HCT116 (cell line): Measurements from ENCODE around the gene TM9SF2. TPM values are rescaled to one million over a fixed set of nuclear protein-coding genes. Genes with fewer than 3 reads are reported as not detected.

ENCODE experiments used
- ATAC-seq: fragments of 200-7000 bp; cut with Tn5 transposase; 2 replicates; pipeline ENCODE4 v1.9.1; 2020; ENCODE audit warnings: mild to moderate bottlenecking, moderate library complexity
- BruUV-seq: library from RNA; stranded (reverse); fragments of 400-500 nt; replicated peaks from 2 replicates; lab custom pipeline; 2021; lab: Mats Ljungman, UMichigan
- CTCF ChIA-PET: fragments of 300-600 bp; sonication (Branson Sonifier 250); formaldehyde crosslinking; loops from one replicate; lab custom pipeline; 2021; ENCODE audit warnings: antibody characterized with exemption; lab: Charles Lee
- POLR2A ChIA-PET: fragments of 300-600, 350-600 bp; sonication (Branson Sonifier 250); formaldehyde crosslinking; loops from one replicate; lab custom pipeline; 2021; ENCODE audit warnings: antibody characterized with exemption; lab: Charles Lee
- RAD21 ChIA-PET, 2 experiments: fragments of 300-600 bp; sonication (Branson Sonifier 250); formaldehyde crosslinking; loops; one replicate each; lab custom pipeline; 2023; ENCODE audit warnings: low total read pairs in 2 of 2; ENCODE audit not compliant: uncharacterized antibody in 2 of 2, unreplicated experiment in 2 of 2, low non-redundant PET in 1 of 2; lab: Charles Lee
- DNase-seq: peaks from one replicate; pipeline ENCODE4 v3.0.0-alpha.2; 2010; ENCODE audit warnings: low read depth, low spot score
- H2AFZ ChIP-seq: fragments of 200-600 bp; shearing (Covaris generic), sonication (generic); 2 replicates; pipeline ENCODE4 v1.6.1; 2017; ENCODE audit warnings: low read depth, mixed run types, mixed read lengths, antibody characterized with exemption, low read length; ENCODE audit not compliant: poor library complexity, severe bottlenecking
- H3K27ac ChIP-seq: 2 replicates; pipeline ENCODE4 v1.5.1; 2012; ENCODE audit warnings: low read depth, low read length
- H3K27me3 ChIP-seq: fragments of 200-600 bp; sonication (generic); 2 replicates; pipeline ENCODE4 v1.6.1; 2016; ENCODE audit warnings: mixed run types, low read length, mixed read lengths; ENCODE audit not compliant: insufficient read depth
- H3K36me3 ChIP-seq, 2 experiments: fragments of 200-500 bp in 1 of 2; fragments of 200-600 bp in 1 of 2; sonication (Bioruptor generic) in 1 of 2; sonication (generic) in 1 of 2; 2 replicates each; pipeline versions ENCODE4 v1.5.1 to v1.6.1; 2014 to 2016; ENCODE audit warnings: low read length in 2 of 2, inconsistent platforms in 1 of 2, mixed read lengths in 1 of 2, mixed run types in 1 of 2; ENCODE audit not compliant: insufficient read depth in 2 of 2, control insufficient read depth in 1 of 2
- H3K4me1 ChIP-seq, 2 experiments: fragments of 200-600 bp in 1 of 2; sonication (generic) in 1 of 2; 2 replicates each; pipeline versions ENCODE4 v1.5.1 to v1.6.1; 2012 to 2017; ENCODE audit warnings: low read length in 2 of 2, inconsistent platforms in 1 of 2, mild to moderate bottlenecking in 1 of 2, mixed read lengths in 1 of 2, mixed run types in 1 of 2, moderate library complexity in 1 of 2; ENCODE audit not compliant: insufficient read depth in 2 of 2, control insufficient read depth in 1 of 2
- H3K4me2 ChIP-seq: fragments of 200-600 bp; sonication (generic); 2 replicates; pipeline ENCODE4 v1.6.1; 2017; ENCODE audit warnings: mixed run types, low read length, mixed read lengths
- H3K4me3 ChIP-seq, 2 experiments: fragments of 200-600 bp in 1 of 2; sonication (generic) in 1 of 2; replicated peaks in 1 of 2; 2 replicates each; pipeline ENCODE4 v1.5.1; 2011 to 2016; ENCODE audit warnings: low read length in 2 of 2, control low read depth in 1 of 2, low read depth in 1 of 2, mild to moderate bottlenecking in 1 of 2, mixed read lengths in 1 of 2, mixed run types in 1 of 2
- H3K79me2 ChIP-seq: fragments of 200-600 bp; sonication (generic); 2 replicates; pipeline ENCODE4 v1.6.1; 2017; ENCODE audit warnings: mild to moderate bottlenecking, mixed run types, low read length, moderate library complexity, mixed read lengths; ENCODE audit not compliant: insufficient read depth
- H3K9ac ChIP-seq: fragments of 200-600 bp; sonication (generic); 2 replicates; pipeline ENCODE4 v1.6.1; 2016; ENCODE audit warnings: low read length, mixed read lengths
- H3K9me2 ChIP-seq: fragments of 200-600 bp; sonication (generic), shearing (Covaris generic); 2 replicates; pipeline ENCODE4 v1.6.1; 2017; ENCODE audit warnings: mixed run types, mild to moderate bottlenecking, moderate library complexity; ENCODE audit not compliant: insufficient read depth
- H3K9me3 ChIP-seq, 2 experiments: fragments of 200-500 bp in 1 of 2; fragments of 200-600 bp in 1 of 2; sonication (Bioruptor generic) in 1 of 2; sonication (generic) in 1 of 2; 2 replicates each; pipeline ENCODE4 v1.6.1; 2014 to 2017; ENCODE audit warnings: low read length in 2 of 2, mixed read lengths in 2 of 2, inconsistent platforms in 1 of 2, low read depth in 1 of 2, mild to moderate bottlenecking in 1 of 2, mixed run types in 1 of 2, moderate library complexity in 1 of 2; ENCODE audit not compliant: control insufficient read depth in 1 of 2, insufficient read depth in 1 of 2
- H4K20me1 ChIP-seq: fragments of 200-600 bp; sonication (generic), shearing (Covaris generic); 2 replicates; pipeline ENCODE4 v1.6.1; 2017; ENCODE audit warnings: mixed run types, mild to moderate bottlenecking, moderate library complexity; ENCODE audit not compliant: insufficient read depth
- CBX3 ChIP-seq: IDR thresholded peaks from 2 replicates; pipeline ENCODE4 v1.6.1; 2012; ENCODE audit warnings: low read depth
- EGR1 ChIP-seq: IDR thresholded peaks from 2 replicates; pipeline ENCODE4 v1.6.1; 2012; ENCODE audit warnings: low read depth
- EZH2 ChIP-seq: fragments of 200-600 bp; sonication (generic); IDR thresholded peaks from 2 replicates; pipeline ENCODE4 v1.6.1; 2017; ENCODE audit warnings: antibody characterized with exemption, mixed run types
- FOSL1 ChIP-seq: IDR thresholded peaks from 2 replicates; pipeline ENCODE4 v1.6.1; 2012; ENCODE audit warnings: low read depth
- JUND ChIP-seq: IDR thresholded peaks from 2 replicates; pipeline ENCODE4 v1.6.1; 2012
- POLR2A ChIP-seq: IDR thresholded peaks from 2 replicates; pipeline ENCODE4 v1.7.0; 2011; ENCODE audit warnings: borderline replicate concordance; ENCODE audit not compliant: insufficient read depth, insufficient read length; ENCODE audit errors: extremely low read depth
- POLR2AphosphoS5 ChIP-seq: IDR thresholded peaks from 2 replicates; pipeline ENCODE4 v1.6.1; 2011; ENCODE audit warnings: mild to moderate bottlenecking, low read depth, low read length, moderate library complexity
- RAD21 ChIP-seq: IDR thresholded peaks from 2 replicates; pipeline ENCODE4 v1.6.1; 2012; ENCODE audit warnings: low read depth, mild to moderate bottlenecking
- SP1 ChIP-seq: IDR thresholded peaks from 2 replicates; pipeline ENCODE4 v1.6.1; 2012; ENCODE audit warnings: low read depth
- SRF ChIP-seq: IDR thresholded peaks from 2 replicates; pipeline ENCODE4 v1.6.1; 2012; ENCODE audit warnings: low read depth
- TCF7L2 ChIP-seq: IDR thresholded peaks from 2 replicates; pipeline ENCODE4 v1.7.0; 2011; ENCODE audit warnings: borderline replicate concordance, inconsistent platforms; ENCODE audit not compliant: insufficient read depth, insufficient read length; ENCODE audit errors: extremely low read depth
- ZNF274 ChIP-seq: fragments of 200-500 bp; sonication (Bioruptor generic); IDR thresholded peaks from 2 replicates; pipeline ENCODE4 v1.6.1; 2014; ENCODE audit warnings: mild to moderate bottlenecking, low read depth, low read length, inconsistent platforms
- intact Hi-C: fragments of 100-400 bp; cut with micrococcal nuclease; formaldehyde crosslinking; loops from 2 replicates; pipeline ENCODE4 v1.10.0; 2022
- total RNA-seq: library from RNA; stranded (reverse); gene quantifications from one replicate; pipeline ENCODE4 v1.2.1, GENCODE V29; 2021; ENCODE audit not compliant: unreplicated experiment
- TF ChIP-seq, protein P1 (sequence below): IDR thresholded peaks from 2 replicates; pipeline ENCODE4 v1.6.1; 2012
- TF ChIP-seq, protein P2 (sequence below), 3 experiments: fragments of 200-600 bp in 1 of 3; sonication (generic) in 1 of 3; IDR thresholded peaks in 2 of 3; conservative IDR thresholded peaks in 1 of 3; 2 replicates each; pipeline ENCODE4 v1.5.1; 2012 to 2017; ENCODE audit warnings: low read depth in 2 of 3, low read length in 2 of 3, antibody characterized with exemption in 1 of 3, borderline replicate concordance in 1 of 3, control low read depth in 1 of 3, mild to moderate bottlenecking in 1 of 3, mixed read lengths in 1 of 3, mixed run types in 1 of 3, moderate library complexity in 1 of 3; ENCODE audit not compliant: insufficient read depth in 1 of 3
- TF ChIP-seq, protein P3 (sequence below): IDR thresholded peaks from 2 replicates; pipeline ENCODE4 v1.6.1; 2012

The TM9SF2 gene
- total RNA-seq, 1 experiment from 2014 or later: 77.8 TPM

DNA sequence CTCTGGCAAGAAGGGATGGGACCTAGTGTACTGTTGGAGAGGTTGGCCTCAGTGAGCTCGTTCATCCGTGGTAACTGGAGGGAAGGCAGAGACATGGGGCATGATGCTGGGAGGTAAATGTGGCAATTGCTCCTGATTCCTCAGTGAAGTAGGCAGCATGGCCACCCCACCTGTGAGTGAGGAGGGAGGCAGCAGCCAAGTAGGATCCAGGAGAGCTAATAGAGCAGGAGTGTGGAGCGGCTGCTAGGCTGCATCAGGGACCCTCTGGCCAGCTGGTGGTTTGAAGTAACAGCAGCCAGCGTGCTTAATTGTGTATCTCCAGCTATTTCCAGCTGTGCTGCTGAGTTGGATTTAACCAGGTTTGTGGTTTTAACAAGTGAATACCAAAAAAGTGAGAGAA, 24.7 kb downstream of the TM9SF2 start:
- ATAC-seq: no peak
- no peaks in the 10 kb centered on the region for H3K9me3 ChIP-seq
- H3K79me2 ChIP-seq: no peaks in the 10 kb centered on the region
- no peaks in the 10 kb centered on the region for H4K20me1 ChIP-seq
- no peaks in the 10 kb centered on the region for H3K9me2 ChIP-seq
- H2AFZ ChIP-seq: no peak overlapping the region
- H3K4me2 ChIP-seq: no peak overlapping the region
- BruUV-seq: no TSS peak
- intact Hi-C loops: no loop called here
- no peak overlapping the region for H3K27ac ChIP-seq
- ChIA-PET RAD21 (no interaction called here), POLR2A (no interaction called here)
- no peak overlapping the region for H3K4me3 ChIP-seq
- H3K9ac ChIP-seq: no peak overlapping the region
- TF ChIP-seq JUND (no peak), SP1 (no peak), POLR2AphosphoS5 (no peak), ZNF274 (no peak), EGR1 (no peak), SRF (no peak), CBX3 (no peak)
- TF ChIP-seq, protein P1, sequence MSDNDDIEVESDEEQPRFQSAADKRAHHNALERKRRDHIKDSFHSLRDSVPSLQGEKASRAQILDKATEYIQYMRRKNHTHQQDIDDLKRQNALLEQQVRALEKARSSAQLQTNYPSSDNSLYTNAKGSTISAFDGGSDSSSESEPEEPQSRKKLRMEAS: no peak
- TF ChIP-seq, protein P2, sequence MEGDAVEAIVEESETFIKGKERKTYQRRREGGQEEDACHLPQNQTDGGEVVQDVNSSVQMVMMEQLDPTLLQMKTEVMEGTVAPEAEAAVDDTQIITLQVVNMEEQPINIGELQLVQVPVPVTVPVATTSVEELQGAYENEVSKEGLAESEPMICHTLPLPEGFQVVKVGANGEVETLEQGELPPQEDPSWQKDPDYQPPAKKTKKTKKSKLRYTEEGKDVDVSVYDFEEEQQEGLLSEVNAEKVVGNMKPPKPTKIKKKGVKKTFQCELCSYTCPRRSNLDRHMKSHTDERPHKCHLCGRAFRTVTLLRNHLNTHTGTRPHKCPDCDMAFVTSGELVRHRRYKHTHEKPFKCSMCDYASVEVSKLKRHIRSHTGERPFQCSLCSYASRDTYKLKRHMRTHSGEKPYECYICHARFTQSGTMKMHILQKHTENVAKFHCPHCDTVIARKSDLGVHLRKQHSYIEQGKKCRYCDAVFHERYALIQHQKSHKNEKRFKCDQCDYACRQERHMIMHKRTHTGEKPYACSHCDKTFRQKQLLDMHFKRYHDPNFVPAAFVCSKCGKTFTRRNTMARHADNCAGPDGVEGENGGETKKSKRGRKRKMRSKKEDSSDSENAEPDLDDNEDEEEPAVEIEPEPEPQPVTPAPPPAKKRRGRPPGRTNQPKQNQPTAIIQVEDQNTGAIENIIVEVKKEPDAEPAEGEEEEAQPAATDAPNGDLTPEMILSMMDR (IDR thresholded peaks at IDR 0.05 in 2 of 3, conservative IDR thresholded peaks at IDR 0.05 in 1 of 3; ENCODE audit: borderline replicate concordance in 1 of 3, insufficient read depth in 1 of 3, low read depth in 2 of 3, low read length in 2 of 3): no peak
- TF ChIP-seq, all 23 proteins: peak for 0
- no peak for DNase-seq
- no peaks in the 10 kb centered on the region for H3K27me3 ChIP-seq
- CTCF ChIA-PET: no interaction called here
- peaks cover 10 to 16% of the 10 kb centered on the region in 2 experiments; a peak in 3 of 4 replicates for H3K36me3 ChIP-seq
- no peaks in the 10 kb centered on the region for H3K4me1 ChIP-seq

DNA sequence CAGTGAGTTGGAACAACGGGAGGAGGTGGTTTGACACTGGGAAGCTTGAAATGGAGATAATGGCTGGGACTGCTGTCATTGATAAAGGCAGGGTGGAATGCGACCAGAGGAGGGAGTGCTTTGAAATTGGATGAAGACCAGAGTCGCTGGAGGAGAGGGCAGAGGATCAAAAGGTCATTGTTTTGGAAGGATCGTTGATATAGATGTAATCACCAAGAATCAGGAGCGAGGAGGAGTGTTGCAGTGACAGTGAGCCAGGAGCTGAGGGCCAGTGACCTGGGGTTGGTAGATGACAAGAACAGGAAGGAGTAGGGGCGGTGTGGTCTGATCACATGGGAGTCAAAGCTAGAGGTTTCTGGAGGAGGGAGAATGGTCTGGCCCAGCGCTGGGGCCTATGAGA, 25.3 kb downstream of the TM9SF2 start:
- TF ChIP-seq POLR2A: no peak
- no peak for TF ChIP-seq EZH2
- TF ChIP-seq SRF: no peak
- TF ChIP-seq TCF7L2: no peak
- TF ChIP-seq, protein P3, sequence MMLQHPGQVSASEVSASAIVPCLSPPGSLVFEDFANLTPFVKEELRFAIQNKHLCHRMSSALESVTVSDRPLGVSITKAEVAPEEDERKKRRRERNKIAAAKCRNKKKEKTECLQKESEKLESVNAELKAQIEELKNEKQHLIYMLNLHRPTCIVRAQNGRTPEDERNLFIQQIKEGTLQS: no peak
- TF ChIP-seq JUND: no peak
- no peak for TF ChIP-seq RAD21
- no peak for TF ChIP-seq FOSL1
- TF ChIP-seq, protein P1: no peak
- Histone ChIP-seq H4K20me1 (no peaks in the 10 kb centered on the region), H3K4me3 (no peak overlapping the region), H3K9me3 (no peaks in the 10 kb centered on the region), H3K4me1 (no peaks in the 10 kb centered on the region), H3K9me2 (no peaks in the 10 kb centered on the region), H3K27me3 (no peaks in the 10 kb centered on the region), H3K36me3 (peaks cover 9 to 13% of the 10 kb centered on the region in 2 experiments; a peak in 3 of 4 replicates), H3K4me2 (no peak overlapping the region), H2AFZ (no peak overlapping the region), H3K79me2 (no peaks in the 10 kb centered on the region), H3K27ac (no peak overlapping the region), H3K9ac (no peak overlapping the region)
- CTCF ChIA-PET: no interaction called here
- POLR2A ChIA-PET: no interaction called here
- RAD21 ChIA-PET: no interaction called here
- DNase-seq: no peak
- intact Hi-C loops: no loop called here
- no peak for ATAC-seq
- BruUV-seq: no TSS peak
